HUDEP-2 (cell line): ENCODE results near the gene ETV2.
A peak's percentile ranks its signal among the peaks of the same experiment; 100 is the strongest.
"Not testable (repeated sequence)": the region's sequence is repeated elsewhere in the genome, so short reads cannot be mapped to it uniquely, and the experiment has no call there.

ENCODE experiments used
- DNase-seq, 76 experiments: peaks; one replicate each; lab custom pipeline; 2025; ENCODE audit not compliant: unreplicated experiment in 76 of 76; lab: John Stamatoyannopoulos, UW

ETV2 gene

GRCh38 chr19:35654828-35655227, 13.3 kb downstream of the ETV2 start:
- not testable (repeated sequence) for DNase-seq

- no peak for DNase-seq
Observed at GRCh38 chr19:35655600-35655999, 14.1 kb downstream of the ETV2 start.

- DNase-seq: no peak
Observed at GRCh38 chr19:35656700-35657099, 15.2 kb downstream of the ETV2 start.

GRCh38 chr19:35657904-35658700, 16.6 kb downstream of the ETV2 start:
- DNase-seq: no peak

GRCh38 chr19:35661995-35662340, 20.4 kb downstream of the ETV2 start:
- no peak for DNase-seq

GRCh38 chr19:35663981-35664380, 22.4 kb downstream of the ETV2 start:
- DNase-seq: no peak

- no peak for DNase-seq
Observed at GRCh38 chr19:35665157-35665556, 23.6 kb downstream of the ETV2 start.

- no peak for DNase-seq
Observed at GRCh38 chr19:35665604-35666003, 24.1 kb downstream of the ETV2 start.

- no peak for DNase-seq
Observed at GRCh38 chr19:35666251-35666913, 24.8 kb downstream of the ETV2 start, which contains the start of gene UPK1A. Gene UPK1A (plus strand): TSS chr19:35666517. CDS start chr19:35666813, 296 bp downstream.

GRCh38 chr19:35669566-35669965, 28.0 kb downstream of the ETV2 start:
- no peak for DNase-seq

GRCh38 chr19:35669974-35670373, 28.4 kb downstream of the ETV2 start:
- no peak for DNase-seq

GRCh38 chr19:35670686-35671085, 29.1 kb downstream of the ETV2 start:
- DNase-seq: no peak

- peak in 11 of 76 experiments; percentile 8 to 49 (median 31) for DNase-seq
Observed at GRCh38 chr19:35671818-35672217, 30.3 kb downstream of the ETV2 start.

GRCh38 chr19:35673121-35673804, 31.7 kb downstream of the ETV2 start:
- DNase-seq: peak in 14 of 76 experiments; percentile 6 to 34 (median 16)

GRCh38 chr19:35675589-35676140, 34.1 kb downstream of the ETV2 start:
- no peak for DNase-seq

GRCh38 chr19:35689836-35690235, 48.3 kb downstream of the ETV2 start:
- no peak for DNase-seq

- DNase-seq: not testable (repeated sequence)
Observed at GRCh38 chr19:35691106-35691505, 49.6 kb downstream of the ETV2 start.

GRCh38 chr19:35692010-35692409, 50.5 kb downstream of the ETV2 start:
- no peak for DNase-seq

- no peak for DNase-seq
Observed at GRCh38 chr19:35693422-35693821, 51.9 kb downstream of the ETV2 start.

GRCh38 chr19:35693835-35694599, 52.5 kb downstream of the ETV2 start:
- DNase-seq: peak in 73 of 76 experiments; percentile 46 to 95 (median 89)
